ENCODE data around the gene CLEC19A.
A peak's percentile ranks its signal among the peaks of the same experiment; 100 is the strongest.
"Not testable (repeated sequence)": the region's sequence is repeated elsewhere in the genome, so short reads cannot be mapped to it uniquely, and the experiment has no call there.

Gene CLEC19A

DNA sequence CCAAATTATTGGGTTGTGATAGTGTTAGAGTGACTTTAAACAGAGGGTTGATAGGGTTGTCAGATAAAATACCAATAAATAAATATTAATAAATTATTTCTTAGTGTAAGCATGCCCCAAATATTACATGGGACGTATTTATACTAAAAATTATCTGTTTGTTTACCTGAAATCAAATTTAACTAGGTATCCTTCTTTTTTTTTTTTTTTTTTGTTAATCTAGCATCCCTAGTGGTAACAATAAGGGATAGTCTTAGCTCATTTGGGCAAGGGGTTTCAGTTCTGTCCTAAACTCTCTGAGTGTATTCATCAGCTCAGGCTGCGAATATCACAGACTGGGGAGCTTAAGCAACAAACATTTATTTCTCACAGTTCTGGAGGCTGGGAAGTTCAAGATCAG, 1.3 kb downstream of the CLEC19A start:
- DNase-seq (ENCODE audit: low read depth): no peak

GRCh38 chr16:19287241-19287640, 1.7 kb downstream of the CLEC19A start:
- no peak for DNase-seq (ENCODE audit: low read depth)

- no peak for DNase-seq (ENCODE audit: low read depth)
Measured at GRCh38 chr16:19288872-19289799, 3.6 kb downstream of the CLEC19A start.

GRCh38 chr16:19289811-19290485, 4.4 kb downstream of the CLEC19A start:
- DNase-seq (ENCODE audit: low read depth): no peak

- no peak for DNase-seq (ENCODE audit: low read depth)
Measured at GRCh38 chr16:19290860-19291259, 5.3 kb downstream of the CLEC19A start.

DNA sequence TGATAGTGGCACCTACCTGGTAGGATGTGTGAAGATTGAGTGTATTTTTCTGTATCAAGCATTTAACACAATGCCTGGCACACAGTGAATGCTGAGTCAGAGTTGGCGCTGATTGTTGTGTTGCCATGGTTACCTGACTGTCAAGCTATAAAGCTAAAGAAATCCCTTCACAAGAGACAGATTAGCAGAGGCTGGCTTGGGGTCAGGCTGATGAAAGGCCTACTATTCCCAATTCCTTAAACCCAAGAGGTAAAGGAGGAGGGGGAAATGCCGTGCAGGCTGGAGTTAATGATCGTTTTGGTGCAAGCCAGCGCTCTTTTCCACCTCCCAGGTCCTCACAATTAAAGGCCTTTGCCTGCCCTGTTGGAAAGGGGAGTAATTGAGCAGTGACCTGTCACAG, 5.9 kb downstream of the CLEC19A start:
- DNase-seq (ENCODE audit: low read depth): peak; percentile 4

DNA sequence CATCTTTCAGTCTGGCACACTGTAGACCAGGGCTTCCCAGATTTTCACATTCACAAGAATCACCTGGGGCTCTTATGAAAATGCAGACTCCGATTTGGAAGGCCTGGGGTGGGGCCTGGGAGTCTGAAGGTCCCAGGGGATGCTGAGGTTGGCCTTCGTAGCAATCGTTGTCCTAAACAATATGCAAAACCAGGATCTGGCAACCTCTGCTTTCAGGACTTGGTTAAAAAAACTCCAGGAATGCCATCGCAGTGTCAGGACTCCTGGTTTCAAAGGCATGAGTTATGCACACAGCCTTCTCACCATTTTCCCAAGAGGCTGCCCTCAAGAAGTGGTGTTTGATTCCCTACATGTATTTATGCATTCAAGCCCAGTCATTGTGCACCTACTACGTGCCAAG, 6.7 kb downstream of the CLEC19A start:
- DNase-seq (ENCODE audit: low read depth): no peak

DNA sequence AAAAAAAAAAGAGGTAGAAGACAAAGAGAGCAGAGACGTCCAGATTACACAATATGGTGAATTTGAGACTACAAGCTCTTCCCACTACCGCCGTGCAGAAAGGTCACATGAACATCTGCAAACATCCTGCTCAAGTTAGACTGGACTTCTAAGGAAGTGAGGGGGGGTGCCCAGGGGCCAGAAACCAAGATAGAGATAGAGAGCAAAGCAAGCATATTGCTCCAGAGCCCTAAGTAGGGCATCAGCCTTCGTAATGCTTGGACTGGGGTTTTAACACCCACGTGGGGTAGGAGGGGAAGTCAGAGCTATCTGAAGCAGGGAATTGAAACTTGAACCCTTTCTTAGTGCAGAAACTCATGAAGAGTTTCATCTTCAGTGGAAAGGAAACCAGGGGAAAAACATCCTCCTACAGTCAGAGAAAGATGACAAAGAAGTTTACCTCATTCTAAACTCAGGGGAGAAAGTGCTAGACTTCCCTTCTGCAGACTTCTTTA, 8.7 kb downstream of the CLEC19A start:
- no peak for DNase-seq (ENCODE audit: low read depth)

DNA sequence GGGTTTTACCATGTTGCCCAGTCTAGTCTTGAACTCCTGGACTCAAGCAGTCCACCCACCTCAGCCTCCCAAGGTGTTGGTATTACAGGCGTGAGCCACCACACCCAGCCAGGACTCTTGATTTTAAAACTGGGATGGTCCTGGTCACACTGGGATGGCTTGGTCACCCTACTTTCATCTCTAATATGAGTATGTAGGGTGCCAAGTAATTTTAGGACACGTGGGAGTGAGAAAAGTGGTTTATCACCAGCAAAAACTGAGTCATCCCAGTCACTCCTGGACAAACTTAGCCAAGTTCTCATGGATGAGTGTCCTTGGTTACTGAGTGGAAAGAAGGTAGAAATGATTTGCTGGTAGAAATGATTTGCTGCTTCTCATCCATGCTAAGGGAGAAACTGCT, 9.9 kb downstream of the CLEC19A start:
- no peak for DNase-seq (ENCODE audit: low read depth)

- no peak for DNase-seq (ENCODE audit: low read depth)
Measured at GRCh38 chr16:19297454-19297853, 11.9 kb downstream of the CLEC19A start.

- no peak for DNase-seq (ENCODE audit: low read depth)
Measured at GRCh38 chr16:19299565-19299964, 14.0 kb downstream of the CLEC19A start.

DNA sequence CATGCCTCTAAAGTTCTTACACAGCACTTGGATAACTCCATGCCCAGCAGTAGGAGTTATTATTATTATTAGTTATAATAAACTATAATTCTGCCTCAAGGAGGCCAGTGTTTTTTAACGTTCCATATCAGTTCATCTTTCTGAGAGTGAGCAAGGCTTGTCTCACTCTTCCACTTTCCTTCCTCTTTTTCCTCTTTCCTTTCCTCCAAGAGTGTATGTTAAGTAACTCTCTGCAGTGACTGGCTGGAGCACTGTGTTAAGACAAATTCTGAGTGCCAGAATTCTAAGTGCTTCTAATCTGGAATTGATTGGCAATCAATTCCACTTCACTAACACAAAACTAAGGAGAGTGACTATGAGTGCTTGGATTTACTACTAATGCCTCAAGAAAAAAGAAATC, 16.4 kb downstream of the CLEC19A start:
- no peak for DNase-seq (ENCODE audit: low read depth)

DNA sequence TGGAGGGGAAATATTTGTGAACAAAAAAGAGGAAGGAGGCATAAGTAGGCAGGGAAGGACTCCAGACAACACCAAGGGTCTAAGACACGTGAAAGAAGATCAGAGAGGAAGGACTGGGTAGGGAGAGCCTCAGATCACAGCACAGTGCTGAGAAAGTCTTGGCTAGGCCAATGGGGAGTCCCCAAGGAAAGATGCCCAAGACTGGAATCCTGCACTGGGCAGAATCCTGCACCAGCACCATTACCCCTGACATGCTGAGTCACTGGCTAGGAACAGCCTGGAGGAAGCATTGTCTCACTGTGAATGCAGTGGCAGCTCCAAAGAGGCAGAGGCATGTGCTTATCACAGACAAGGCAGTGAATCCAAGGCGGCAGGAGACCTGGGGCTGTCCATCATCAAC, 19.2 kb downstream of the CLEC19A start:
- DNase-seq (ENCODE audit: low read depth): no peak

DNA sequence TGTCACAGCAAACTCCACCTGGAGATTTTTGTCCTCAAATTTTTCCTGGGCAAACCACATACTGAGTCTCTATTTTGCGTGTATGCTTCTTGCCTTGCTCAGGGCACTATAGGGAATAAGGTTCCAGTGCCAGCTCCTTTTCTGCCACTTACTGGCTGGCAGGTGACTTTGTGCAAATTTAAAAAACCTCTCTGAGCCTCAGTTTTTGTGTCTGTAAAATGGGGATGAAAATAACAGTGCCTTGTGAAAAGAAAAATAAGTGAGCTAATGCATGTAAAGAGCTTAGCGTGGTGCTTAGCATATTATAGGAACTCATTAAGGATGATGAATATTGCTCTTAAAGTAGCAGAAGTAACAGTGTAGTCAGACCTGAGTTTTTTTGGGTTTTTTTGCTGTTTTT, 19.9 kb downstream of the CLEC19A start:
- DNase-seq (ENCODE audit: low read depth): no peak

DNA sequence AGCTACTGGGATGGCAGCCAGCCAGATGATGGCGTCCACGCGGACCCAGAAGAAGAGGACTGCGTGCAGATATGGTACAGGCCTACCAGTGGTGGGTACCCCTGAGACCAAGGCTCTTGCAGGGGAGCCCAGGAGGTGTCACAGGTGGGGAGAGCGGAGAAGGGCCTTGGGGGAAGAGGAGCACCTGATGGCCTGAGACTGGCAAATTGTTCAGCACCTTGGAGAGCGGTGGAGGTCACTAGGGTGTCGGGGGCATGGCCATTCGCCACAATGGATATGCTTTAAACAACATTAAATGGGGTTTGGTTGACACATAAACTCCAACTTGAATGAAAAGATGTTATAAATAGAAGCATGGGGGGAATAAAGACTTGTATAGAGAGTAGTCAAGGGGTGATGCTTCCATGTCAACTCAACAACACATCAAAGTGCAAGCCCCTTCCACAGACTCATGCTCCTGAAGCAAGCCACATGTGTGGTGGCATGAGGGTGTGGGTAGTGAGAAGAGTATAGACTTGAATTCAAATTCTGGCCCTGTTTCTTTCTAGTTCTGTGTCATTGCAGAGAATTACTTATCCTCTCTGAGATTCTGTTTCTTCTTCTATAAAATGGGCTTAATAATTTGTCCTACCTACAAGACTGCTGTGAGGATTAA, 22.2 kb downstream of the CLEC19A start:
- DNase-seq (ENCODE audit: low read depth): no peak

DNA sequence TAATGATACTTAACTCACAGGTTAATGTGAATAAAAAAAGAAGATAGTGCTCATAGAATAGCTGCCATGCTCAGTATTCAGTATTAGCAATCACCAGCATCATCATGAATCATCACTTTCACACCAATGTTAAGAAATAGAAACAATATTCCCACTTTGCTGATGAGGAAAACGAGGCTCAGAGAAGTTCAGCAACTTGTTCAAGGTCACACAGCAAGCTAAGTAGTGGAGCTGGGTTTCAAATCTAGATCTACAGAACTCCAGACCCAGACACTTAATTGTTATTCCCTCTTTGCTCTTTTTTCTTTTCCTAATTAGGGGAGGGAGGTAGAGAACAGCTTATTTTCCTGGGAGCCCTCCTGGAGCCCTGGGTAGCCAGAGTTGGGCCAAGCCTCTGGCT, 22.9 kb downstream of the CLEC19A start:
- DNase-seq (ENCODE audit: low read depth): no peak

GRCh38 chr16:19309178-19309577, 23.6 kb downstream of the CLEC19A start:
- DNase-seq (ENCODE audit: low read depth): no peak

DNA sequence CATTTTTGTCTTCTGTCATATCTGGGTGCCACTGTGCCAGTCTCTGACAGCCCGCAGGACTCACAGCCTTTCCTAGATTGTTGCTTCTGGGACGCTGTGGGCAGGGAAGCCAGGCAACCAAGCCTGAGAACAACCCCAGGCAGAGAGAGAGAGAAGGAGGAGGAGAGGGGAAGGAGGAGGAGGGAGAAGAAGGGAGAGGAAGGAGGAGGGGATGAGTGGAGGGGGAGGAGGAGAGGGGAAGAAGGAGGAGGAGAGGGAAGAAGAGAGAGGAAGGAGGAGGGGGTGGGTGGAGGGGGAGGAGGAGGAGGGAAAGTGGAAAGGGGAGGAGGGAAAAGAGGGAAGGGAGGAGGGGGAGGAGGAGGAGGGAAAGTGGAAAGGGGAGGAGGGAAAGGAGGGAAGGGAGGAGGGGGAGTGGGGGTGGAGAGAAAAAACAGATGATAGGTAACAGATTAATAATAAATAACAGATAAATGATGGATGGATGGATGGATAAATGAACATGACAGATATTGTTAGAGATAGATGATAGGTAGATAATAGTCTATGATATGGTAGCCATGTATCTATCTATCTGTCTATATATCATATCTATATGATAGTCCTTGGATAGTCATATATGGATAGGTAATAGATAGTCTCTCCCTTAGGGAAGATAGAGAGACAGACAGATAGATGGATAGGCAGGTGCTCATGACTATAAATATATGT, 29.3 kb downstream of the CLEC19A start:
- DNase-seq (ENCODE audit: low read depth): no peak

DNA sequence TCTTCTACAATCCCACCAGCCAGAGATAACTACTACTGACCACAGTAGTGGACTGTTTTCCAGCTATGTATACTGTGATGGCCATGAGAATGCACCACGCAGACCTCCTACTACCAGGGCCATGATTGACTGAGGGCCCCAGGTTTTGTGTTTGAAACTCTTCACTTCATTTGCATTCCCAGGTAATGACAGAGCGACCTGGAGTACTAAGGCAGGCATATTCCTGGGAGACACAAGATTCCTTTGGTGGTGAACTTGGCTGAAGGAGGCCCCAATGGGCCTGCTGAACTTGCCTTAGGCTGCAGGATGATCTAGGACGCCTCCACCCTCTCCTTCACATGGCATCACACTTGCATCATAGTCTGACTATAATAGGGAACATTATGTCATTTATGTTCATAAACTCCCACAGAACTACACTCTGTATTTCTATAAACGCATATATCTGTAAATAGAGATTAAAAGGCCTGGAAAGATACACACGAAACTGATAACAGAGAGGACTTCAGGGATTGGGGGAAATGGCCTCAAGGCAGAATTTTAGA, 30.4 kb downstream of the CLEC19A start:
- no peak for DNase-seq (ENCODE audit: low read depth)

GRCh38 chr16:19316846-19317245, 31.3 kb downstream of the CLEC19A start:
- DNase-seq (ENCODE audit: low read depth): no peak

GRCh38 chr16:19321186-19321585, 35.7 kb downstream of the CLEC19A start:
- DNase-seq (ENCODE audit: low read depth): not testable (repeated sequence)

DNA sequence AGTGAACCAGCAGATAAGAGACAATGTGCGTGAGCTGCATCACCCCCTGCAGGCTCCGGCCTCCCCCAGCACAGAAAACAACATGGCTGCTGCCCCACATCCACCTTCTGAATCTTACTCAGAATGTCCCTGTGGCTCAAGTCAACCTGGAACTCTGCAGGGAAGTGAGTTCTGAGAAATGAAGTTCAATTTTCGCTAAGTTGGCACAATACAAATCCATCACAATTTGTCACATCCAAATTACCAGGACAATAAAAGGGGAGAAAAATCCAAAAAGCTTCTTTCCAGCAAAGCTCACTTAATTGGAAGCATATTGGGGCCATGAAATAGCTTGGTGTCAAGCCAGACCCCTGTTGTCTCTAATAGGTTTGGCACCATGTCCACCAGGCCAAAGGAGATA, 38.1 kb downstream of the CLEC19A start:
- DNase-seq (ENCODE audit: low read depth): no peak
